Femur (tissue), 1 donor: ENCODE measurements around the gene BID.

Experiments
- DNase-seq: peaks from one replicate; pipeline ENCODE4 v3.0.0-alpha.2; 2017

BID gene

GRCh38 chr22:17774206-17774925 is at the start of gene BID:
Gene BID (minus strand): TSS chr22:17774469. CDS start chr22:17750116, 24,353 bp downstream.
- peak; percentile 52 for DNase-seq

GRCh38 chr22:17823964-17824363 is 49.7 kb upstream of the BID start:
- DNase-seq: no peak

GRCh38 chr22:17823226-17823625 is 49.0 kb upstream of the BID start:
- no peak for DNase-seq

- DNase-seq: no peak
These were observed 47.8 kb upstream of the BID start for GRCh38 chr22:17822087-17822486.

- DNase-seq: no peak
These were observed 46.7 kb upstream of the BID start for GRCh38 chr22:17820879-17821439.

- DNase-seq: no peak
These were observed 44.4 kb upstream of the BID start for GRCh38 chr22:17818649-17819048.

GRCh38 chr22:17818180-17818579 is 43.9 kb upstream of the BID start:
- DNase-seq: no peak

- no peak for DNase-seq
These were observed 43.3 kb upstream of the BID start for GRCh38 chr22:17817511-17818065.

- DNase-seq: no peak
These were observed 42.8 kb upstream of the BID start for GRCh38 chr22:17817079-17817478.

- DNase-seq: no peak
These were observed 42.4 kb upstream of the BID start for GRCh38 chr22:17816649-17817048.

GRCh38 chr22:17815703-17816254 is 41.5 kb upstream of the BID start:
- DNase-seq: no peak

GRCh38 chr22:17814830-17815229 is 40.6 kb upstream of the BID start:
- DNase-seq: no peak

- no peak for DNase-seq
These were observed 39.8 kb upstream of the BID start for GRCh38 chr22:17814084-17814483.

- no peak for DNase-seq
These were observed 36.9 kb upstream of the BID start for GRCh38 chr22:17811119-17811518.

- DNase-seq: no peak
These were observed 36.4 kb upstream of the BID start for GRCh38 chr22:17810570-17811116.

- DNase-seq: no peak
These were observed 34.6 kb upstream of the BID start for GRCh38 chr22:17808693-17809403.

- DNase-seq: peak; percentile 45
These were observed 33.5 kb upstream of the BID start for GRCh38 chr22:17807578-17808410.

- DNase-seq: no peak
These were observed 32.8 kb upstream of the BID start for GRCh38 chr22:17807086-17807485.

- DNase-seq: no peak
These were observed 32.2 kb upstream of the BID start for GRCh38 chr22:17806437-17806836.

- no peak for DNase-seq
These were observed 30.2 kb upstream of the BID start for GRCh38 chr22:17804331-17805080.

GRCh38 chr22:17803609-17804270 is 29.5 kb upstream of the BID start:
- DNase-seq: no peak
